ENCODE results near the gene CEP120.
"Not testable (repeated sequence)": the region's sequence is repeated elsewhere in the genome, so short reads cannot be mapped to it uniquely, and the experiment has no call there.

Gene CEP120

GRCh38 chr5:123423278-123424149 lies at the start of gene CEP120:
TSS of gene CEP120 (minus strand) at chr5:123423403. CDS start at chr5:123422998, 405 bp downstream.
- DNase-seq (ENCODE audit: insufficient read length, low spot score) (peak; percentile 91), FAIRE-seq (peak; percentile 96)
- peak; percentile 84 for TF ChIP-seq POLR2A (IDR thresholded peaks at IDR 0.05; ENCODE audit: low read depth, low read length)

- DNase-seq (ENCODE audit: insufficient read length, low spot score) (no peak), FAIRE-seq (no peak)
- no peak for TF ChIP-seq POLR2A (IDR thresholded peaks at IDR 0.05; ENCODE audit: low read depth, low read length)
These were observed 49.1 kb upstream of the CEP120 start for GRCh38 chr5:123472150-123472924.

GRCh38 chr5:123471385-123471784 lies 48.2 kb upstream of the CEP120 start:
- FAIRE-seq, result no peak
- no peak for TF ChIP-seq POLR2A (IDR thresholded peaks at IDR 0.05; ENCODE audit: low read depth, low read length)

GRCh38 chr5:123466839-123467238 lies 43.6 kb upstream of the CEP120 start:
- not testable (repeated sequence) for FAIRE-seq; DNase-seq (ENCODE audit: insufficient read length, low spot score)

More at GRCh38 chr5:123471385-123471784, 48.2 kb upstream of the CEP120 start:
- no peak for DNase-seq (ENCODE audit: insufficient read length, low spot score)

- no peak for TF ChIP-seq POLR2A (IDR thresholded peaks at IDR 0.05; ENCODE audit: low read depth, low read length)
- FAIRE-seq (peak; percentile 95), DNase-seq (ENCODE audit: insufficient read length, low spot score) (peak; percentile 12)
These were observed 37.1 kb upstream of the CEP120 start for GRCh38 chr5:123460296-123460729.

GRCh38 chr5:123458994-123459393 lies 35.8 kb upstream of the CEP120 start:
- FAIRE-seq; DNase-seq (ENCODE audit: insufficient read length, low spot score): not testable (repeated sequence)

GRCh38 chr5:123456242-123456641 lies 33.0 kb upstream of the CEP120 start:
- DNase-seq (ENCODE audit: insufficient read length, low spot score) (no peak), FAIRE-seq (no peak)
- no peak for TF ChIP-seq POLR2A (IDR thresholded peaks at IDR 0.05; ENCODE audit: low read depth, low read length)

GRCh38 chr5:123455640-123456039 lies 32.4 kb upstream of the CEP120 start:
- no peak for TF ChIP-seq POLR2A (IDR thresholded peaks at IDR 0.05; ENCODE audit: low read depth, low read length)
- DNase-seq (ENCODE audit: insufficient read length, low spot score) (no peak), FAIRE-seq (no peak)

- FAIRE-seq (no peak), DNase-seq (ENCODE audit: insufficient read length, low spot score) (no peak)
- TF ChIP-seq POLR2A (IDR thresholded peaks at IDR 0.05; ENCODE audit: low read depth, low read length), result no peak
These were observed 31.9 kb upstream of the CEP120 start for GRCh38 chr5:123455095-123455494.

- TF ChIP-seq POLR2A (IDR thresholded peaks at IDR 0.05; ENCODE audit: low read depth, low read length), result no peak
- peak; percentile 45 for FAIRE-seq
- DNase-seq (ENCODE audit: insufficient read length, low spot score), result no peak
These were observed 31.2 kb upstream of the CEP120 start for GRCh38 chr5:123454259-123454911.

- DNase-seq (ENCODE audit: insufficient read length, low spot score) (no peak), FAIRE-seq (no peak)
- TF ChIP-seq POLR2A (IDR thresholded peaks at IDR 0.05; ENCODE audit: low read depth, low read length), result no peak
These were observed 29.2 kb upstream of the CEP120 start for GRCh38 chr5:123452401-123452800.

- DNase-seq (ENCODE audit: insufficient read length, low spot score), result no peak
- no peak for TF ChIP-seq POLR2A (IDR thresholded peaks at IDR 0.05; ENCODE audit: low read depth, low read length)
- no peak for FAIRE-seq
These were observed 27.8 kb upstream of the CEP120 start for GRCh38 chr5:123451047-123451446.

- FAIRE-seq, result peak; percentile 52
- no peak for DNase-seq (ENCODE audit: insufficient read length, low spot score)
- no peak for TF ChIP-seq POLR2A (IDR thresholded peaks at IDR 0.05; ENCODE audit: low read depth, low read length)
These were observed 27.4 kb upstream of the CEP120 start for GRCh38 chr5:123450640-123451039.

- no peak for DNase-seq (ENCODE audit: insufficient read length, low spot score)
These were observed 26.9 kb upstream of the CEP120 start for GRCh38 chr5:123450114-123450513.

More at GRCh38 chr5:123450114-123450513, 26.9 kb upstream of the CEP120 start:
- TF ChIP-seq POLR2A (IDR thresholded peaks at IDR 0.05; ENCODE audit: low read depth, low read length), result no peak
- no peak for FAIRE-seq
